ENCODE measurements around the gene CENPP.
"Not testable (repeated sequence)": the region's sequence is repeated elsewhere in the genome, so short reads cannot be mapped to it uniquely, and the experiment has no call there.

CENPP gene

DNA sequence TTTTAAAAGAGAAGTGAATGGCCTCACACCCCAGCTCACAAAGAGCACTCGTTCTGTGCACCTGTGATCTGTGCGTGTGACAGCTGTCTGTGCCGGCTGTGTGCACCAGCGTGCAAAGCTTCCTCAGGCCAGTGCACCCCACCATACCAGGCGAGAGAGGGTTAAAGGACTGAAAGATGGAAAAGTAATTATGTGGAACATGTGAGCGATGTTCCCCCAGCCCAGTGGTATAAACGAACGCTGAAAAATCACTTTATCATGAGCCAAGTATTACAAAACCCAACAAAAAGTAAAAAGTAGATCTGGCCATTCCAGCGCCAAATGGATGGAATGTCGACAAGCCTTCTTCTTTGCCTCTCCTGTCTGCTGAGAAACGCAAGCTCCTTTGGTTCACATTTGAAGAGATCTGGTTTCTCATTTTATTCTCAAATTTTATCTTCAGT lies 290.5 kb downstream of the CENPP start:
- no peak for DNase-seq (ENCODE audit: low read depth)

DNA sequence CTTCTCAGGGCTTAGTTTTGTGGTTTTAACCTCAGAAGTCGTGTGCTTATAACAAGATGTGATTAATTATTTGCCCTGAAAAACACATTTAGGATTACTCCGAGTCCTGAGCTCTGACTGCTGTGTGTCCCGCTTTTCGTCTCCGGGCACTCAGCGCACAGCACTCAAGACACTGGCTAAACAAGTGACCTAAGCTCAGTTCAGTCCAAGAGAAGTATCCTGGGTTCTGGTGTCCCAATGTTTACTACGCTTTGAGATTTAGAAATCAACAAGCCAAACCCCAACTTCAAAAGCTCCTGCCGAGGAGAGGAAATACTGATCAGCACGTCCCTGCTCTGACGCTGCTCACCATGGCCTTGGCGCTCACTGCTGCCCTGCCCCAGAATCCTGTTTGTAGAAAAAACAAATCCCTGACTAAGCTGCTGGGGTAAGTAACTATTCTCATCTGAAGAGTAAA lies 290.9 kb downstream of the CENPP start:
- no peak for DNase-seq (ENCODE audit: low read depth)

DNA sequence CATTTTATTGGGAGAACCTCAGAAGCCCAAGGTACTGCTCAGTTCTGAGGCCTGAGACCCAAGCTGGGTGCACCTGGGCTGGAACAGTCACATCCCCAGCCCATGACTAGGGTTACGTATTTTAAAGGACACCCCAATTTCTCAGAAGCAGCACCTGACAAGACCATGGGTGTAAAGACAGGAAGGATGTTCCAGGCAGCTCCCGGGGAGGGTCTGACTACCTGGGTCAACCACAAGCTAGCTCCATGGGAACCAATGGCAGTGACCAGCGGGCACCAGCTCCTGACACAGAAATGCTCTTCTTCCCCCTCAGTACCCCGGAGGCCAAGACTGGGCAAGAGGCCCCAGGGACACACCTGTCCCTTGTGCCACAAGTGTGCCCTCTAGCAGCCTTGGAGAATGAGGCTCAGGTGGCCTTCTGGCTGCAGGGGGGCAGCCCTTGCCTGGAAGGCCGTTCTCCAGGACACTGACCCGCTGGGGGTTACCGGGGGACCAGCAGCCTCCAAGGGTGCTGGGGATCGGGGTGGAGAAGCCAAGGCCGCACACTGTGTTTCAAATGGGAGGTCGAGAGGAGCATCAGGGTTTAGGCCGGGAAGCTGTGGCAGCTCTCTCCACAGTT lies 291.6 kb downstream of the CENPP start:
- DNase-seq (ENCODE audit: low read depth) = no peak

DNA sequence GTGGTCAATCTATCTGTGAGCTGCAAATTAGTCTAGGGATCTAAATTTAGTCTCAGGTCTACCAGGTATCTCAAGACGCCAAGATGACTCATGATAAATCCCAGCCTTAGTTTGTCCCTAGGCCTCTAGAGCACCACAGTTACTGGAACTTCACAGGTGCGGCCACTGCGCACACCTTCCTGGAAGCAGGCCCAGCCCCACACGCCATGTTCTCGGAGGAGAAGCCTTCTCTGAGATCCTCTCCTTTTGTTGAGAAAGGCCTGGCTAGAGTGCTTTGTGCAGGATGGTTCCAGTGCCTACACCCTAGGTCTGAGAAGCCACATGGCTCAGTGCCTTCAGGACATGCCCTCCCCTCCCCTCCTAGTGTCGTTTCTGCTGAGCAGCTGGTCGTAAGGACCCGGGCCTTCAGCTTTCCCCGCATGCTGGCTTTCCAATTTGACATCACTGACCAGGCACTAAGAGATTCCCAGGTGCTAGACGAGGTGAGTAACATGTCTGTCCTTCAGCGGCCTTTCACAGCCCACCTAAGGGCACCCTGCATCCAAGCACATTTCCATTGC lies 292.3 kb downstream of the CENPP start:
- DNase-seq (ENCODE audit: low read depth) = no peak

DNA sequence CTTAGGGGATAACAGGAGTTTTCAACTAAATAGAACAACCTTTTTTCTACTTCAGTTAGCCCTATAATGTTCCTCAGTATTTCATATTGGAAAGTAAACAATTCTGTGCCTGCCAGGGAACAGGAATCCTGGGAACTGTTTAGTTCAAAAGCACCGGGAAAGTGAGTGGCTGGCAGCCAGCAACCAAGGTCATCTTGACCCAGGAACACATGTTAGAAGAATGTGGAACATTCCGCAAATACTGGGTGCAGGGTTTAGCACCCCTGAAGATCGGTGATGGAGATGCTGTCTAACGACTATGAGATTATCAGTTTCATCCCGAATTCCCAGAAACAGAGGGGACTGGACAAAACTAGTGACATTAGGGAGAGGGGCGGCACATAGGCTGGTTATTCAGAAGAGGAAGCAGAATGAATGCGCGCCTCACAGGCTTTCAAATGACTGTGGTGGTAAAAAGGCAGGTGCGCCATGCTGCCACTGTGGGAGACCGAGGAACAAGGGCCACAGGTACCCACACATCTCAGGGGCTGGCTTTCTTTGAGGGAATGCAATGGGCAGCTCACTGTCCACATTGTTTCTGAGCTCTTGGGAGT lies 293.0 kb downstream of the CENPP start:
- no peak for DNase-seq (ENCODE audit: low read depth)

DNA sequence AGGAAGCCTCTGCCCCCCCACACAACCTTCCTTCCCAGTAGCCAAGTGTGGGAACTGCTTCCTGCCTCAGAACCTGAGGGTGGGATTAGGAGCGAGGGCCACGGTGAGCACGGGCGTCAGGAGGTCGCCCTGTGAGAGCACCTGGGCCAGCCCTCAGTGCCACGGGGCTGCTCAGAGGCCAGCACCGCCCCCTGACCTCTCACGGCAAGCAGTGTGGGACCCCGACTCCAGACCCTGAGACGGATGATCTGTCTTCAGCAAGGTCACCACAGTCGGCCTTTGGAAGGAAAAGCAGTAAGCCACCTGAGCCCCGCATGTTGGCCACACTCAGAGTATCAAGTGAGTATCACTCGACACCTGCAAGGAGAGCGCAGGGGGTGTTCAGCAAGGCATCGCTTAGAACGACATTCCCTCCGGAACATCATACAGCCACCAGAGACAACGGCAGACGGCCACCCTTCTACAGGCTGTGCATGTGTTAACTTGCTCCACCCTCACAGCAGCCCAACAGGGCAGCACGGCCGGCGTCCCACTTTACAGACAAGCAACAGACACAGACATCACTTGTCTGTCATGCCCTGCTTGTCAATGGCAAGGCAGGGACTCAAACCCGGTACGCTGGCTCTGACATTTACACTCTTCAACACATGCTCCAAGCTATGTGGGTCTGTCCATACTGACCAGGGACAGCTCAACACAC lies 294.0 kb downstream of the CENPP start:
- DNase-seq (ENCODE audit: low read depth) = no peak

DNA sequence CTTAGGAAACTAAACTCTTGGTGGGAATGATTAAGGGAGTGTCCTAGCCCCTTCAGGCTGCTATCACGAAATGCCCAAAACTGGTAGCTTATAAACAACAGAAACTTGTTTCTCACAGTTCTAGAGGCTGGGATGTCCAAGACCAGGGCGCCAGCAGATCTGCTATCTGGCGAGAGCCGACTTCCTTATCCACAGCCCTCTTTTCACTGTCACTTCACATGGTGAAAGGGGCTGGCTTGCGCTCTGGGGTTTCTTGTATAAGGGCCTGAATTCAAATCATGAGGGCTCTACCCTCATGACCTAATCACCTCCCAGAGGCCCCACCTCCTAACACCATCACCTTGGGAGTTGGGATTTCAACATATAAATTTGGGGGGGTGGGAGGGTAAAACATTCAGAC lies 295.1 kb downstream of the CENPP start:
- DNase-seq (ENCODE audit: low read depth) = no peak

DNA sequence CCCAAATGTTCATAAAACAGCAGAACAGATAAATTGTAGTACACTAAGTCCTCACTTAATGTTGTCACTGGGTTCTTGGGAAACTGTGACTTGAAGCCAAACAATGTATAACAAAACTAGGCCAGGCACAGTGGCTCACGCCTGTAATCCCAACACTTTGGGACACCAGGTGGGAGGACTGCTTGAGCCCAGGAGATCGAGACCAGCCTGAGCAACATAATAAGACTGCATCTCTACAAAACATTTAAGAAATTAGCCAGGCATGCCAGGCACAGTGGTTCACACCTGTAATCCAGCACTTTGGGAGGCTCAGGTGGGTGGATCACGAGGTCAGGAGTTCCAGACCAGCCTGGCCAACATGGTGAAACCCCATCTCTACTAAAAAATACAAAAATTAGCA lies 298.2 kb downstream of the CENPP start:
- DNase-seq (ENCODE audit: low read depth) = not testable (repeated sequence)

DNA sequence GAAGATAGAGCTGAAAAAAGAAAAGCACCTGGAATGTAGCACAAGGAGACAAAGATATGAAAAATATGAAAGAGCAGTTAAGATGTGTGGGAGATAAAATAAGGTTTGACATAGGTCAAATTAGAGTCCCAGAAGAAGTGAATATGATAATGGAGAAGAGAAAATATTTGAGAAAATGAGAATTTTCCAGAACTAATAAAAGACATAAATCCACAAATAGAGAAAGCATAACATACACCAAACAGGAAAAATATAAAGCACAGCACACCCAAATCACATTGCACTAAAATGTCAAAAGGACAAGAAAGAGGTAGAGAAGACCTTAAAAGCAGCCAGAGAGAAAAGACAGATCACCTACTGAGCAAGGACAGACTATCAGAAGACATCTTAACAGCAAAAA lies 300.7 kb downstream of the CENPP start:
- no peak for DNase-seq (ENCODE audit: low read depth)

DNA sequence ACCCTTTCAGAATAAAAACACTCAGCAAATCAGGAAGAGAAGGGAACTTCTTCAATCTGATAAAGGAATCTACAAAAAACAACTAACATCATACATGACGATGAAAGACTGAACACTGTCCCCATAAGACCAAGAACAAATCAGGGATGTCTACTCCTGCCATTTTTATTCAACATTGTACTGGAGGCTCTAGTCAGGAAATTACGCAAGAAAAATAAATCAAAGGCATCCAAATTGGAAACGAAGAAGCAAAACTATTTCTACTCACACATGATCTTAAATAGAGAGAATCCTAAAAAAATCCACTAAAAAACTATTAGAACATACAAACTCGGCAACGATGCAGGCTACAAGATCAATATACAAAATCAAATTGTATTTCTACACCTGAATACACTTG lies 301.9 kb downstream of the CENPP start:
- no peak for DNase-seq (ENCODE audit: low read depth)

DNA sequence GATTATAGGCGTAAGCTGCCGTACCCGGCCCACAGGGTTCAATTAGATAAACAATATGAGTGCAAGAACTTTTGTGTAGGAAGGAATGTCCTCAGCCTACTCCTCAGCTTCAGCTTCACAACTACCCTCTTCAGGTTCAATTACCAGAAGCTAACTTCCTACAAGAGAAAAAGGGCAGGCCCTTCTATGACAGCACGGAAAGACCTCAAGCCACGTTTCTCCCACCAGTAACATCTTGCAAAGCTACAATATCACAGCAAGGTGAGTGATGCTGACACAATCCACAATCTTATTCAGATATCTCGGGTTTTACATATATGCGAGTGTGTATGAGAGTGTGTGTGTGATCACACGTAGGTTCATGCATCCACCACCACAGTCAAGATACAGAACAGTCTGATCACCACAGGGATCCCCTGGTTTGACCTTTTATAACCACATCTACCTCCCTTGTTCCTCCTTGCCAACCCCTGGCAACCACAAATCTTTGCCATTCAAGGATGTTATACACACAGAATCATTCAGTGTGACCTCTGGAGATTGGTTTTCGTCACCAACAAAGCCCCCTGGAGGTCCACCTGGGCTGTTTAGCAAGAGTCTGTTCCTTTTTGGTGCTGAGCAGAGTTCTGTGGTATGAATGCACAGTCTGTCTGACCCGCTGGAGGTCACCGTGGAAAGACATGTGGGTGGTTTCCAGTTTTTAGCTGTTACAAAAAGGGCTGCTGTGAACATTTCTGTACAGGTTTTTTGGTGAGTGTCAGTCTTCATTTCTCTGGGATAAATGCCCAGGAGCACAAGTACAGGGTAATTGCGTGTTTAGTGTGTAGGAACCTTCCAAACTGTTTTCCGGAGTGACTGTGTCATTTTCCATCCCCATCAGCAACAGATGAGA lies 305.9 kb downstream of the CENPP start:
- DNase-seq (ENCODE audit: low read depth) = no peak

DNA sequence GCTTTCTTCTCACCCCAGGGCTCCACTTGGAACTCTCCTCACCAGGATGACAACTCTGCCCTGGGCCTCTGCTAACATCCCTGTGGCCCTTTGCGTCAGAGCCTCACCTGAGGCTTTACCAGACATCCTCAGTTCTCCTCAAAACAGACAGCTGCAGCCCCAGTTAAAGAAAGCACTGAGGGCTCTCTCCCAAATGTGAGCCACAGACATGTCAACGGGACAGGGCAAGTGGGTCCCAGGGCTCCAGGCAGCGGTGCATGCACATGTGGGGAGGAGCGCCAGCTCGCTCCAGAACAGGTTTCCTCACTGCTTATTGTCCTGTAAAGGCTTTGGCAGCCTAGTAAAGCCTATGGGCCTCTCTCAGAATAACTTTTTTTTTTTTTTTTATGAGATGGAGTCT lies 306.9 kb downstream of the CENPP start:
- no peak for DNase-seq (ENCODE audit: low read depth)

DNA sequence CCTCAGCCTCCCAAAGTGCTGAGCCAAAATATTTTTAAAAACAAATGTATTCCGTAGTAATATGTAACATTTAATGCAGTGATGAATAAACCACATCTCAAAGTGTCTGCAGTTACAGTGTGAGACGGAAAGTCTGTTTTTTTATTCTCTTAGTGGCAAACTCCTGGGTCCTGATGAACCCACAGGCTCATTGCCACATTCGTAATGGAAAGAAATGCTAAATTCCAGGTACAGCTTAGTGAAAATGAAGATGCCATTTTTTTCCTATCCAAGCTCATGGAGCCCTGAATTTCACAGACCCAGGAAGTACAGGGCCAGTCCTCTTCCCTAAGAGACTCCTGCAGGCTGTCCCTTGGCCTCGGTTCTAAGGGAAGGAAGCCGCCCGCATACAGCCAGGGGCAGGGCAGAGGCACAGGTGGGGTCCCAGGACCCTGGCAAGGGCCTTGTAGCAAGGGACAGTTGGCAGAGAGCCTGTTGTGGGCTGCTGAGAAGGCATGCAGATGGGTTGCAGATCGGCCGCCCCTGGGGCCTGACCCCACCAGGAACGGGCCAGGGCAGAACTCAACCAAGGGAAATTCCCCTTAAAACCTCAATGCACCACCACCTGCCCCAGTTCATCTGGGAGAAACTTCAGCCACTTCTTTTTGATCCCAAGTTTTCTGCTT lies 308.0 kb downstream of the CENPP start:
- no peak for DNase-seq (ENCODE audit: low read depth)

DNA sequence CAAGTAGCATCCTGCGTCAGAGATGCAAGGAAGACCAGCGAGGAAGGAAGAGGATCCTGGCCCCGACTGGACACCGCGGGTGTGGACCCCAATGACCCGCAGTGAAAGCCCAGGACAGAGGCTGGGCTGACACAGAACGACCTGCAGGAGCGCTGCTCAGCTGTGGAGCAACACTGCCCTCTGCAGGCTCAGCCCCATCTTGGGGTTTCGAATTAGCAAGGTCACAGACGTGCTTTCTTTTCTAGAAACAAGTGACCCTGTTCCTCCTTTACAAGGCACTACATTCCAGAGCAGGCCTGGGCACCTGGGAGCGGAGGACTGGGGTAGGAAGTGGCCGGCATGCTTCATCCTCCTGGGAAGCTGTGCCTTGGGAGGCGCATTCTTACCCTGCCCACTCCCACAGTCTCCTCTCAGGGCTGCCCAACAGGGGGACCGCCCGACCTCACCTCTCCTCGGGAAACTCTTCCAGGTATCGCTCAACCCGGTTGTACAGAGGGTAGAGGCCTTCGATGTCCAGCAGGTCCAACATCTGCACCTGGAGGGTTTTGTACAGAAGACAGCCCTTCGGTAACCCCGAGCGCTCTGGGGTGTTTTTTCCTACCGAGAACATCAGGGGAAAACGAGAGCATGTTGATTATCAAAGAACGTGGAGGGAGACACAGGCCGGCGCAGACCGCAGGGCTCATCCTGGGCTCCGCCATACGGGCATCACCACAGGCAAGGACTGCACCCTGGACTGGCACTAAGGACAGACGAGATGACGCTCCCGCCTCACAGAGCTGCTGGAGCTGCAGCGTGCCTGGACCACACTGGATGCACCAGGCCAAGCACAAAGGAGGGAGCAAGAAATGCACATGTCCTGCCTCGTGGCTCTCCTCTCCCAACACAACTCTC lies 309.2 kb downstream of the CENPP start:
- DNase-seq (ENCODE audit: low read depth) = peak; percentile 20

DNA sequence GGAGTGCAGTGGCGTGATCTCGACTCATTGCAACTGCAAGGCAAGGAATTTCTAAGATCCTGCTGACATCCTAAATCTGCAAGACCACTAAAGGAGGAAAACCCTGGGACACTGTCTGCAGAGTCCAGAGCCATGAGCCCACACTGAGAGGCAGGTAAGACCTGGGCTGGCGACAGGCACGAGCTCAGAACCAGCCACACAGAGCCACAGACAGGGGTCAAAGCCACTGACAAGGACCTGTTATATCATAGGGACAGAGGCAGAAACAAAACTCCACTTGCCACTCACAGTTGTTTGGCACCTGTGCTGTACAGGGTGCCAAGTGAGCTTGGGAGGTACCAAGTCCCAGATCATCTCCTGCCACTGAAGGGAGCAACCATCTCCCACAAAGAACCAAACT lies 310.0 kb downstream of the CENPP start:
- no peak for DNase-seq (ENCODE audit: low read depth)

DNA sequence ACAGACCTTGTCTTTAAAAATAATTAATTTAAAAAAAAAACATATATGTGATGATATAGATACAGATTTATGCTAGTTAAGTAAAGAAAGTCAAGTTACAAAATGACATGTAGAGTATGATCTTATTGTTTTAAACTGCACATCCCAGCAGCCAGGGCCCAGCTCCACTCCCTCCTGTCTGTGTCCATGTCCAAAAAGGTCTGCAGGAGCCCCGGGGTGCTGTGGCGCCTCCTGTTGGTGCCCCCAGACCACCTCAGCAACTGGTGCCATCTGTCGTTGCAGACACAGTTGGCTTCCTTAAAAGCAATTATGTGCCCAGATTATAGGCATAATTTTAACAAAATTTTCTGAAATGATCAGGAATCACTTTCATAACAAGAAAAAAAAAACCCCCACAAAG lies 310.9 kb downstream of the CENPP start:
- DNase-seq (ENCODE audit: low read depth) = no peak

DNA sequence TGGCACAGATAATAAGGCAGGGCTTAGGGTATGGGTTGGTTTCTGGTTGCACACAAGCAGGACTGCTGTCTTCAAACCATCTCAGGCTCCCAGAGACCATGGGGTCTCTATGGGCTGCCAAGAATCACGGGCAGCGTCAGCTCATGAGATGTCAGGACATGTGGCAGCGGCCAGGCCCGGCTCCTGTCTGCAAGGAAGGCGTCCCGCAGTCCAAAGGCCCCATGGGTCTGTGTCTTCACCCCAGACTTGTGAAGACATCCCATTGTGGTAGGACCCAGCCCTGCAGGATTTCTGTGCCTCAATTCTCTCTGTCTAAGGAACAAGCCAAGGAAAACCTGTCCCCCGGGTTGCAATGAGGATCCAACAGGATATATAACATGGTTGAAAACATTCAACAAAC lies 311.6 kb downstream of the CENPP start:
- DNase-seq (ENCODE audit: low read depth) = no peak

DNA sequence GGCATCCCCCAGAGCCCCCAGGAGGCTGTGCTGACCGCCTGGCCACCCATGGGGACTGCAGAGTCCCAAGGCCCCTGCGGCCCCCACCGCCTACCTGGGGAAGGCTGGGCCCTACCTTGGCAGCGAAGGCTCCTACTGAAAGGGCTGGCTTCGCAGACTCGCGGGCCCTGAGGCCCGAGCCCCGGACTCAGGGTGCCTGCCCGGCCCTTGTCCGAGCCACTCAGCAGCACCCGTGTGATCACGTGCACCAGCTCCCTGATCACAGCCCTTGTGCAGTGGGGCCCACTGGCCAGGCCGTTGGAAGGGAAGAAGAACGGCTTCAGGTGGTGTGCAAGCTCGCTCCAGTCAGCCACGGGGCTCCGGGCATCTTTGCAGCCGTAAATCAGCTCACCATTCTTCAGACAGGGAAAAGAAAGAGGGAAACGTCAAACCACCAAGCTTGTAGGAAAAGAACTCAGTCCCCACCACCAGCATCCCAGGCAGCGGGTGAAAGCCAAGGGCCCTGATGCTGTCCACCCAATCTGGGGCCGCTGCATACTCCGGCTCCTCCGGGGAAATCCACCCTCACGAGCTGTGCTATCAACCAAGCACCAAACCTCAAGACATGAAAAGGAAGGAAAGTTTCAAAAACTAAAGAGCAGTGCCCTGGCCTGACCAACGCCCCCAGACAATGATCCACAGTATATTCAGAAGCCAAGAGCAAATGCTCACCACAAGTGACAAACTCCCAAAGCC lies 312.3 kb downstream of the CENPP start:
- no peak for DNase-seq (ENCODE audit: low read depth)

DNA sequence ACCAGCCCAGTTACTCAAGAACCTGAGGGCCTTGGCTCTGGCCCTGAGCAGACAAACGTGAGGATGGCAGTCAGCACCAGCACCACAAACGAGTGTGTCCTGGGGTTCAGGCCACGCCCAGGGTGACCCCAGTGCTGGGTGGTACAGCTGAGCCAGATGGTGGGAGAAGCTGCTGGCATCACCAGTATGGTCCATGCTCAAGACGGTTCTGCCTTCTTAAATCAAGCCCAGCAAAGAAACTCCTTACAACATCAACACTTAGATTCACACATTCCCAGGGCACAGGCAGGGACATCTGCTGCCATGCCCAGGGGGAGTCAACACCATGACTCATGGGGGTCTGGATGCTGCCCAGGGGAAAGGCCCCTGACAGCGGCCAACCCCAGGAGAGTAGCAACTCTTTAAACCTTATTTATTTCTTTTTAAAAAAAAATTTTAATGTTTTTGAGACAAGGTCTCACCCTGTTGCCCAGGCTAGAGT lies 312.9 kb downstream of the CENPP start:
- DNase-seq (ENCODE audit: low read depth) = no peak

DNA sequence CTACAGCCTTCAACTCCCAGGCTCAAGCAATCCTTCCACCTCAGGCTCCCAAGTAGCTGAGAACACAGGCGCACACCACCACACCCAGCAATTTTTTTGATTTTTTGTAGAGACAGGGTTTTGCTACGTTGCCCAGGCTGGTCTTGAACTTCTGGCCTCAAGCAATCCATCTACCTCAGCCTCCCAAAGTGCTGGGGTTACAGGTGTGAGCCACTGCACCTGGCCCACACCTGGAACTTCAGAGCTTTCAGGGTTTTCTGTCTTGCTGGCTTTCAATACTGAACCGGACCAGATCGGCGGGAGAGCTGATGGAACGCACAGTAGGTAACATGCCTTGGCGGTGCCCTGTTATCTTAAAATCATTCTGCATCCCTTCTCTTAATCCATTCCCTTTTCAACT lies 313.4 kb downstream of the CENPP start:
- DNase-seq (ENCODE audit: low read depth) = no peak

Measured in stimulated activated CD8-positive, alpha-beta memory T cell treated with anti-CD3 and anti-CD28 coated beads, Interleukin-12 subunit alpha, Interleukin-12 subunit beta, amount 100 ng/mL, for 4 hours (primary cell).